Measurements from ENCODE around the gene PLAAT3.
"Not testable (repeated sequence)": the region's sequence is repeated elsewhere in the genome, so short reads cannot be mapped to it uniquely, and the experiment has no call there.

Gene PLAAT3

DNA sequence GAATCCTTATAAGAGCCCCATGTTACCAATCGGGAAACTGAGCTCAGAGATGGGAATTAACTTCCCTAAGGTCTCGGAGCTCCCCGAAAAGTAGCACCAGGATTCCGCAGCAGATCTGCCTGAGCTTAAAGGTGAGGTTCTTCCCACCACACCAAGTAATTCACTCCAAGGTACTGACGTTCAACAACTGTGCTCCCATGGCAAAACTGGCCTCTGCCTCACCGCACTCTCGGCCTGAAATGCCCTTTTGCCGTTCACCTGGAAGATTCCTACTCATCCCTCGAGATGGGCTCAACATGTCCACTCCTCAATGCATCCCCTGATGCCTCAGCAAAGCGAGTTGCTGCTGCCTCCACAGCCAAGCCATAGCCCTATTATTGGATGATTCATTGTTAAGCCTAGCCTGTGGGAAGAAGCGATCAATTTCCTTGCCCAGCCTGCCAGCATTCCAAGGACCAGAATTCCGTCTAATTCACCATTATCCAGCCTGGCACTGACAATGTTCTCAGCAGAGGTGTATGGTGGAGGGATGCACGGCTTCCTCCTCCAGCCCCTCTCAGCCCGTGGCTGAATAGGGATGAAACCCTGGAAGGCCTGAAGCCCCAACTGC, 4.2 kb downstream of the PLAAT3 start:
- Histone ChIP-seq H3K4me3 (ENCODE audit: low read length) (no peak overlapping the region), H3K36me3 (ENCODE audit: control insufficient read depth, insufficient read depth, low read length) (no peaks in the 10 kb centered on the region), H3K27me3 (ENCODE audit: control insufficient read depth, insufficient read depth, low read length) (no peaks in the 10 kb centered on the region), H3K9me3 (ENCODE audit: control insufficient read depth, insufficient read depth, low read length) (no peaks in the 10 kb centered on the region), H3K27ac (ENCODE audit: low read length) (no peak overlapping the region), H3K4me1 (ENCODE audit: control insufficient read depth, insufficient read depth, low read length) (peaks cover 11% of the 10 kb centered on the region)
- no peak for DNase-seq (ENCODE audit: low read depth, low spot score)
- no CpG with 5 or more reads among the region's 14 CpGs for WGBS (ENCODE audit: insufficient coverage, insufficient read length)

DNA sequence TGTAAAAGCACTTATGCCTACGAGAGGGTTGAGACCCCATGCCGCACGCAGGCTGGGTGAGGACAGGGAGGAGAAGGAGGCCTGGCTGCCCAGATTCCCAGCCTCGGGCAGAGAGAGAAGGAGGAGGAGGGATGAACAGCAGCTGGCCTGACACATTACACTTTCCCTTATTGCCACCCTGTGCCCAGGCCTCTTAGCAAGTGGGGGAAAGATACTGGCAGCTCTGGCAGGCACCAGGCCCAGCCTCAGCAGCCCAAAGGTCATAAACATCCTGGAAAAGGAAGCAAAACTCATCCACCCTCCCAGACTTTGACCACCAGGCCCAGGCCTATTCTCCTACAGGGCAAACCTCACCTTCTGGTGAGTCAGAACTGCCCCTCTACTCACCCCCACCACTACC, 4.7 kb downstream of the PLAAT3 start:
- Histone ChIP-seq H3K9me3 (ENCODE audit: control insufficient read depth, insufficient read depth, low read length) (no peaks in the 10 kb centered on the region), H3K36me3 (ENCODE audit: control insufficient read depth, insufficient read depth, low read length) (no peaks in the 10 kb centered on the region), H3K27me3 (ENCODE audit: control insufficient read depth, insufficient read depth, low read length) (no peaks in the 10 kb centered on the region), H3K27ac (ENCODE audit: low read length) (no peak overlapping the region), H3K4me1 (ENCODE audit: control insufficient read depth, insufficient read depth, low read length) (peaks cover 11% of the 10 kb centered on the region), H3K4me3 (ENCODE audit: low read length) (no peak overlapping the region)
- WGBS (ENCODE audit: insufficient coverage, insufficient read length), result no CpG with 5 or more reads among the region's 4 CpGs
- no peak for DNase-seq (ENCODE audit: low read depth, low spot score)

- Histone ChIP-seq H3K4me1 (ENCODE audit: control insufficient read depth, insufficient read depth, low read length) (peaks cover 11% of the 10 kb centered on the region), H3K27ac (ENCODE audit: low read length) (no peak overlapping the region), H3K27me3 (ENCODE audit: control insufficient read depth, insufficient read depth, low read length) (no peaks in the 10 kb centered on the region), H3K9me3 (ENCODE audit: control insufficient read depth, insufficient read depth, low read length) (no peaks in the 10 kb centered on the region), H3K4me3 (ENCODE audit: low read length) (no peak overlapping the region), H3K36me3 (ENCODE audit: control insufficient read depth, insufficient read depth, low read length) (no peaks in the 10 kb centered on the region)
- no peak for DNase-seq (ENCODE audit: low read depth, low spot score)
- WGBS (ENCODE audit: insufficient coverage, insufficient read length), result no CpG with 5 or more reads among the region's 11 CpGs
These were observed 5.6 kb downstream of the PLAAT3 start for GRCh38 chr11:63608353-63609345.

- H3K4me3 ChIP-seq (ENCODE audit: low read length), result no peak overlapping the region
- H3K4me1 ChIP-seq (ENCODE audit: control insufficient read depth, insufficient read depth, low read length), result 0 out of 2 replicates have a peak, but pooled peaks cover 2% of the 10 kb centered on the region
- no peaks in the 10 kb centered on the region for H3K27me3 ChIP-seq (ENCODE audit: control insufficient read depth, insufficient read depth, low read length)
- DNase-seq (ENCODE audit: low read depth, low spot score), result no peak
- no peaks in the 10 kb centered on the region for H3K9me3 ChIP-seq (ENCODE audit: control insufficient read depth, insufficient read depth, low read length)
- no CpG with 5 or more reads among the region's 3 CpGs for WGBS (ENCODE audit: insufficient coverage, insufficient read length)
- H3K36me3 ChIP-seq (ENCODE audit: control insufficient read depth, insufficient read depth, low read length), result peaks cover under 1% of the 10 kb centered on the region; the same call in 1 of the 2 replicates
- H3K27ac ChIP-seq (ENCODE audit: low read length), result no peak overlapping the region
These were observed 11.1 kb downstream of the PLAAT3 start for GRCh38 chr11:63603180-63603518.

GRCh38 chr11:63602290-63603179, 11.7 kb downstream of the PLAAT3 start:
- H3K9me3 ChIP-seq (ENCODE audit: control insufficient read depth, insufficient read depth, low read length); H3K4me3 ChIP-seq (ENCODE audit: low read length); DNase-seq (ENCODE audit: low read depth, low spot score); H3K36me3 ChIP-seq (ENCODE audit: control insufficient read depth, insufficient read depth, low read length); H3K27ac ChIP-seq (ENCODE audit: low read length); H3K4me1 ChIP-seq (ENCODE audit: control insufficient read depth, insufficient read depth, low read length); H3K27me3 ChIP-seq (ENCODE audit: control insufficient read depth, insufficient read depth, low read length): not testable (repeated sequence)
- no CpG with 5 or more reads among the region's 11 CpGs for WGBS (ENCODE audit: insufficient coverage, insufficient read length)

DNA sequence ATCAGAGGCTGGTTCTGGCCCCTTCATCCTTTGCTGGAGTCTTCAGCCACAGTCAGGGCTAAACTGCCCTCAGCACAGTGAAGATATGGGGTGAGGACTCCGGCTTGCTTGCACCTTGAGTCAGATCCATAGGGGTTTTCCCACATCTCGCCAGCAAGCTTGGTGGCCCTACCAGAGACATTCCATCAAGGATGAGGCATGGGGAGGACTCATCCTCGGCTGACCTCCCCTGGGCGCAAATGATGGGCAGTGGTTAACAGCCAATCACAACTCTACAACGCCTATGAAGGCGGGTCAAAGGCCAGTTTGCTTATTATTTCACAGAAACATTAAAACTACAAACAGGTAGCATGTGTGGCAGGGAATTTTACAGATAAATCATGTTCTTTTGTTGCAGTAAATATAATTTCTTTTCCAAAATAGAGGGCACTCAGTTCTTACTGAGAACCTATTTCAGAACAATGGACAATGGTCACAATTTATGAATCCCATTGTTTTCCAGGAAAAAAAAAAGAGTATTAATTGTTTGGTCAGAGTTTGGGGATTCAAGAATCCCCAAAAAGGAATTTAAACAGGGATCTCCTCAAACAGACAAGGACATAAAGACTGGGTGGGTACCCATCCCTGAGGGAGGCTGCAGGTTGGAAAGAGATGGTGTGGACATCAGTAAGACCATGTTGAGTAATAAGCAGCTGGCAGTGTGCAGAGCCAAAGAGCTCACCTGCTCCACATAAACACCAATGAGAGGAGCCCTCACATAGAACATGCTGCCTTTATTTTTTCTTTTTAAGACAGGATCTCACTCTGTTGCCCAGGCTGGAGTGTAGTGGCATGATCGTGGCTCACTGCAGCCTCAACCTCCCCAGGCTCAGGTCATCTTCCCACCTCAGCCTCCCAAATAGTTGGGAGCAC, 14.8 kb downstream of the PLAAT3 start:
- Histone ChIP-seq H3K9me3 (ENCODE audit: control insufficient read depth, insufficient read depth, low read length) (no peaks in the 10 kb centered on the region), H3K4me3 (ENCODE audit: low read length) (no peak overlapping the region), H3K36me3 (ENCODE audit: control insufficient read depth, insufficient read depth, low read length) (peaks cover 11% of the 10 kb centered on the region; the same call in 1 of the 2 replicates), H3K4me1 (ENCODE audit: control insufficient read depth, insufficient read depth, low read length) (0 out of 2 replicates have a peak, but pooled peaks cover 2% of the 10 kb centered on the region), H3K27ac (ENCODE audit: low read length) (no peak overlapping the region), H3K27me3 (ENCODE audit: control insufficient read depth, insufficient read depth, low read length) (no peaks in the 10 kb centered on the region)
- WGBS (ENCODE audit: insufficient coverage, insufficient read length), result no CpG with 5 or more reads among the region's 7 CpGs
- no peak for DNase-seq (ENCODE audit: low read depth, low spot score)

DNA sequence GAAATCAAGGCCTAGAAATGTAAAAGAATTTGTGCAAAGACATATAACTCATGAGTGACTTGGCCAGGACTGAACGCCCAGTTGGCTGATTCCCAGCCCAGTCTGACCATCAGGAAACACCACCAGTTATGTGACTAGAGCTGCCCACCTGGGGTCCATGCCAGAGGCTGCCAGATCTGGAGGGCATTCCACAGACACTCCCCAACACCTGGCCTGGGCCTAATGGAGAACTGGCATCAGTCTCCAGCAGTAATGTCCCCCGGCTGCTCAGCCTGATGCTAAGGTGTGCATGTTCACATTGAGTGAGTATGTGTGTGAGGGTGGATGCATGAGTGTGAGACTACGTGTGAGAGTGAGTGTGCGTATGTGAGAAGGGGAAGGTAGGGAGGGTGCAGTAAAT, 15.7 kb downstream of the PLAAT3 start:
- Histone ChIP-seq H3K4me3 (ENCODE audit: low read length) (no peak overlapping the region), H3K9me3 (ENCODE audit: control insufficient read depth, insufficient read depth, low read length) (no peaks in the 10 kb centered on the region), H3K4me1 (ENCODE audit: control insufficient read depth, insufficient read depth, low read length) (0 out of 2 replicates have a peak, but pooled peaks cover 2% of the 10 kb centered on the region), H3K27ac (ENCODE audit: low read length) (no peak overlapping the region), H3K36me3 (ENCODE audit: control insufficient read depth, insufficient read depth, low read length) (peaks cover 11% of the 10 kb centered on the region; the same call in 1 of the 2 replicates), H3K27me3 (ENCODE audit: control insufficient read depth, insufficient read depth, low read length) (no peaks in the 10 kb centered on the region)
- no peak for DNase-seq (ENCODE audit: low read depth, low spot score)
- 100% methylated on average over 2 of the region's 4 CpGs for WGBS (ENCODE audit: insufficient coverage, insufficient read length)

- Histone ChIP-seq H3K27ac (ENCODE audit: low read length) (no peak overlapping the region), H3K4me1 (ENCODE audit: control insufficient read depth, insufficient read depth, low read length) (no peaks in the 10 kb centered on the region), H3K36me3 (ENCODE audit: control insufficient read depth, insufficient read depth, low read length) (peaks cover 11% of the 10 kb centered on the region; the same call in 1 of the 2 replicates), H3K4me3 (ENCODE audit: low read length) (no peak overlapping the region), H3K9me3 (ENCODE audit: control insufficient read depth, insufficient read depth, low read length) (no peaks in the 10 kb centered on the region), H3K27me3 (ENCODE audit: control insufficient read depth, insufficient read depth, low read length) (no peaks in the 10 kb centered on the region)
- DNase-seq (ENCODE audit: low read depth, low spot score), result no peak
- no CpG with 5 or more reads among the region's 4 CpGs for WGBS (ENCODE audit: insufficient coverage, insufficient read length)
These were observed 18.9 kb downstream of the PLAAT3 start for GRCh38 chr11:63595296-63595695.

DNA sequence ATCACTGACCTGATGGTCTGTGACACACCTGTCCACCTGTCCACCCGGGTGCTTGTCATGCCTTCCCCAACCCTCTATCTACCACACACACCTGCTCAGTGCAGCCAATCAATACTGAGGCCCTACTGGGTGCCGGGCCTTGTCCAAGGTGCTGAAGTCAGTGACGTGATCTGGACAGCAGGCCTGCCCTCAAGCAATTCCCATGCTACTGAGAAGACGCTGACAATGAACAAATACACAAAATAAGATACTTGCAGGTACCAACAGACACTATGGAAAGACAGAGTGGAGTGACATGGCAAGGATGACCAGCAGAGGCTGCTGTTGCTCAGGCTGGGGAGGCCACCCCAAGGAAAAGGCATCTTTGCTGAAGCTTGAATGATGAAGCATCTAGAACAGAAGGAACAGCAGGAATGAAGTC, 21.2 kb downstream of the PLAAT3 start:
- Histone ChIP-seq H3K27me3 (ENCODE audit: control insufficient read depth, insufficient read depth, low read length) (no peaks in the 10 kb centered on the region), H3K4me1 (ENCODE audit: control insufficient read depth, insufficient read depth, low read length) (no peaks in the 10 kb centered on the region), H3K27ac (ENCODE audit: low read length) (no peak overlapping the region), H3K9me3 (ENCODE audit: control insufficient read depth, insufficient read depth, low read length) (no peaks in the 10 kb centered on the region), H3K36me3 (ENCODE audit: control insufficient read depth, insufficient read depth, low read length) (peaks cover 9% of the 10 kb centered on the region), H3K4me3 (ENCODE audit: low read length) (no peak overlapping the region)
- no CpG with 5 or more reads among the region's 4 CpGs for WGBS (ENCODE audit: insufficient coverage, insufficient read length)
- no peak for DNase-seq (ENCODE audit: low read depth, low spot score)

Data from iPS DF 6.9 (cell line).